Fibroblast of pulmonary artery (primary cell): ENCODE data around the gene ACSL5.

ENCODE experiments used
- DNase-seq: peaks from one replicate; pipeline ENCODE4 v3.0.0-alpha.2; 2010; ENCODE audit warnings: low read depth
- H3K4me3 ChIP-seq: replicated peaks from 2 replicates; pipeline ENCODE4 v1.5.1; 2011; ENCODE audit warnings: low read depth, mild to moderate bottlenecking, control low read depth, low read length, moderate library complexity
- CTCF ChIP-seq: IDR thresholded peaks from 2 replicates; pipeline ENCODE4 v1.5.1; 2011; ENCODE audit warnings: mild to moderate bottlenecking, control low read depth, low read length, inconsistent platforms; ENCODE audit errors: missing control alignments

Gene ACSL5

GRCh38 chr10:112348759-112349158 lies 25.2 kb upstream of the ACSL5 start:
- no peak overlapping the region for H3K4me3 ChIP-seq
- no peak for DNase-seq
- TF ChIP-seq CTCF = no peak

GRCh38 chr10:112349521-112350085 lies 24.3 kb upstream of the ACSL5 start:
- H3K4me3 ChIP-seq = no peak overlapping the region
- no peak for TF ChIP-seq CTCF
- DNase-seq = no peak

GRCh38 chr10:112351146-112351545 lies 22.8 kb upstream of the ACSL5 start:
- no peak for DNase-seq
- no peak for TF ChIP-seq CTCF
- no peak overlapping the region for H3K4me3 ChIP-seq

- no peak for TF ChIP-seq CTCF
- no peak for DNase-seq
- H3K4me3 ChIP-seq = no peak overlapping the region
Measured at GRCh38 chr10:112352044-112352443, 21.9 kb upstream of the ACSL5 start.

GRCh38 chr10:112353046-112353445 lies 20.9 kb upstream of the ACSL5 start:
- DNase-seq = no peak
- H3K4me3 ChIP-seq = no peak overlapping the region
- no peak for TF ChIP-seq CTCF

DNA sequence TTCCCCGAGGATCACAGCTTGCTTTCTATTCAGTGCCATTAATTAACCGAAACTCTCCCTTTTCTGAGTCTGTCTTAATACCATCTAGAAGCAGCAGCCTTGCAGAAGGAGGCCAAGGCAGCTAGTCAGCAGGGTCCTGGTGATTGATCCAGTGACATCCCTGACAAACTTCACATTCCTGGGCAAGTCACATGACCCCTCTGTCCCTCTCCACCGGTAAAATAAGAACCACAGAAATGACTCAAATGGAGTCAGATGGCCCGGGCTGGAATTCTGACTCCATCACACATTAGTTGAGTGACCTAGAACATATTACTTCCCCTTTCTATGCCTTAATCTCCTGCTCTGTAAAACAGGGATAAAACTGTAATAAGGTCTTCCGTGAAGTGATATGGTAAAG lies 17.2 kb upstream of the ACSL5 start:
- no peak for DNase-seq
- TF ChIP-seq CTCF = no peak
- H3K4me3 ChIP-seq = no peak overlapping the region

DNA sequence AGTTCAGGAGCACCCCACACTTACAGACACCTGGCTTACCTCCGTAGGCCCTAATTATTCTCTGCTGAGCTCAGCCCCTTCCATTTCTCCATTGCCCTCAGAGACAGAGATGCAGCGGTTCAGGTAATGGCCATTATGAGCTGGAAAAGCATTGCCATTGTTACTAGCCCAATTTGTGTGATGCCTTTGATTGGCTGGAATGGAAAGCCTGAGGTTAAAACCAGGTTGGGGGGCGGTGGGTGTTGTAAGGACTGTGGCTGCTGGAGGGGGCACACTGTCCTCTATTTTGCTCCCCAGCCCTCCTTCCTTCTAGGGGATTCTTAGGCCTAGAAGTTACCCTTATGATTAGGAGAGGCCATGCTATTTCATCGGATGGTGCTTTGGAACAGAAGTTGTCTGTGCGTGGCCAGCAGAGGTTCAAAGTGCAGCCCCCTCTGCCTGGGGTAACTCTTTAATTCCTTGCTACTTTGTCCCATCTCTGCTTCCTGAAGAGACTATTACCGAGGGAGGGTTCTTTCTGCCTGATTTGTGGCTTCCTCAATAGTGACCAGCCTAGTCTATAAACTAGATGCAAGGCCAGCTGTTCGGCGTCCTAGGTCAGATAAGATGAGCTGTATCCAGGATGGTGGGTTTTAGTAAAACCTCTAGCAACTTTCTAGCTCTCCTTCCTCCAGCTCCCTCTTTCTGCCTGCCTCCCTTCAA lies 14.2 kb upstream of the ACSL5 start:
- TF ChIP-seq CTCF = no peak

More for the DNA sequence above, 14.2 kb upstream of the ACSL5 start:
- no peak overlapping the region for H3K4me3 ChIP-seq
- DNase-seq = no peak
